CD4-positive, alpha-beta T cell (primary cell): ENCODE measurements around the gene LTO1. TPM values are rescaled to one million over a fixed set of nuclear protein-coding genes. Genes with fewer than 3 reads are reported as not detected.

ENCODE experiments used
- ATAC-seq: fragments of 200-7000 bp; cut with Tn5 transposase; one replicate; pipeline ENCODE4 v1.10.0; 2022; ENCODE audit warnings: mild to moderate bottlenecking; ENCODE audit not compliant: poor library complexity
- CTCF ChIA-PET: fragments of 350-600 bp; sonication (Branson Sonifier 250); formaldehyde crosslinking; loops from one replicate; lab custom pipeline; 2021; ENCODE audit warnings: antibody characterized with exemption, inconsistent platforms; lab: Charles Lee
- POLR2A ChIA-PET: fragments of 350-600 bp; sonication (Branson Sonifier 250); formaldehyde crosslinking; loops from one replicate; lab custom pipeline; 2021; ENCODE audit warnings: antibody characterized with exemption, inconsistent platforms; lab: Charles Lee
- DNase-seq, 14 experiments: peaks; one replicate each; pipeline ENCODE4 v3.0.0-alpha.2; 2013 to 2020; ENCODE audit warnings: mixed read lengths in 2 of 14
- H3K27ac ChIP-seq, 2 donors: one replicate each; pipeline versions ENCODE4 v1.5.1 to v1.7.0; 2013; ENCODE audit warnings: low read length in 2 of 2, low read depth in 1 of 2, mild to moderate bottlenecking in 1 of 2
- H3K27me3 ChIP-seq, 2 experiments: 1 replicate in 1 of 2; 2 replicates in 1 of 2; pipeline versions ENCODE4 v1.6.1 to v1.7.0; 2013; ENCODE audit warnings: low read length in 2 of 2, control low read depth in 1 of 2, mild to moderate bottlenecking in 1 of 2, moderate library complexity in 1 of 2; ENCODE audit not compliant: insufficient read depth in 2 of 2, control insufficient read depth in 1 of 2
- H3K36me3 ChIP-seq: one replicate; pipeline ENCODE4 v1.6.1; 2013; ENCODE audit warnings: low read length, control low read depth; ENCODE audit not compliant: insufficient read depth
- H3K4me1 ChIP-seq: one replicate; pipeline ENCODE4 v1.6.1; 2013; ENCODE audit warnings: low read length, control low read depth; ENCODE audit not compliant: insufficient read depth
- H3K4me3 ChIP-seq: one replicate; pipeline ENCODE4 v1.5.1; 2013; ENCODE audit warnings: mild to moderate bottlenecking, low read length, moderate library complexity
- H3K9me3 ChIP-seq, 2 experiments: 1 replicate in 1 of 2; 2 replicates in 1 of 2; pipeline versions ENCODE4 v1.6.1 to v1.7.0; 2013; ENCODE audit warnings: low read length in 2 of 2, mild to moderate bottlenecking in 2 of 2, control low read depth in 1 of 2, moderate library complexity in 1 of 2; ENCODE audit not compliant: control insufficient read depth in 1 of 2, insufficient read depth in 1 of 2
- H3K27ac Mint-ChIP-seq: one replicate; pipeline ENCODE4 v1.8.0; 2020; ENCODE audit warnings: mixed read lengths
- H3K27me3 Mint-ChIP-seq: one replicate; pipeline ENCODE4 v1.8.0; 2021; ENCODE audit warnings: mixed read lengths
- H3K36me3 Mint-ChIP-seq: one replicate; pipeline ENCODE4 v1.8.0; 2021; ENCODE audit warnings: low read depth, mixed read lengths
- H3K4me1 Mint-ChIP-seq: one replicate; pipeline ENCODE4 v1.8.0; 2021; ENCODE audit warnings: low read depth, mixed read lengths
- H3K4me3 Mint-ChIP-seq: one replicate; pipeline ENCODE4 v1.8.0; 2020; ENCODE audit warnings: mild to moderate bottlenecking, mixed read lengths
- H3K9me3 Mint-ChIP-seq: one replicate; pipeline ENCODE4 v1.8.0; 2020; ENCODE audit warnings: mixed read lengths
- intact Hi-C, 2 experiments: fragments of 100-400 bp; cut with DNase I in 1 of 2; cut with micrococcal nuclease in 1 of 2; formaldehyde crosslinking; loops; one replicate each; pipeline versions ENCODE4 v1.15.1 to v1.9.0; 2023 to 2025; cut with DNase I, micrococcal nuclease
- total RNA-seq, 174 experiments: library from RNA in 2 of 174; stranded (reverse) in 2 of 174; gene quantifications; one replicate each; pipeline ENCODE4 v1.2.3 and lab custom pipeline; 2021 to 2026
- TF ChIP-seq, protein P1 (sequence below): fragments of 200-600 bp; IDR thresholded peaks from one replicate; pipeline ENCODE4 v1.8.0; 2022; ENCODE audit warnings: antibody characterized with exemption, mild to moderate bottlenecking

The LTO1 gene
- total RNA-seq, 2 experiments from 2014 or later = 33.5 to 35.5 TPM

DNA sequence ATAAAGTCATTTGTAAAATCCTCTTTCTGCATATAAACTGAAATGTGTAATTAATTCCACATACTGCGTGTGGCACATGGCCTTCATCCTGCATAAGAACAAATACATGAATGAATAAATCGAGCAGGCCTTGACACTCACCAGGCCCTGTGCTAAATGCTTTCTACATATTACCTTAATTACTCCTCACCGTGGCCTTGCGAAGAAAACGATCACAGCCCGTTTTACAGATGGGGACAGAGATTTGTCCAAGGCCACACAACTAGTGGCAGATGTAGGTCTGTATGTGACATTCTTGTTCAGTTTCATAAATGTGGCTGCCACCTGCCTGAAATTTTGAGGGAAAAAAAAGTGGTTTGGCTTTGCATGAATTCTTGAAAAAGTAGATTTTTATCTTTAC is 40.0 kb downstream of the LTO1 start:
- intact Hi-C loops = no loop called here

DNA sequence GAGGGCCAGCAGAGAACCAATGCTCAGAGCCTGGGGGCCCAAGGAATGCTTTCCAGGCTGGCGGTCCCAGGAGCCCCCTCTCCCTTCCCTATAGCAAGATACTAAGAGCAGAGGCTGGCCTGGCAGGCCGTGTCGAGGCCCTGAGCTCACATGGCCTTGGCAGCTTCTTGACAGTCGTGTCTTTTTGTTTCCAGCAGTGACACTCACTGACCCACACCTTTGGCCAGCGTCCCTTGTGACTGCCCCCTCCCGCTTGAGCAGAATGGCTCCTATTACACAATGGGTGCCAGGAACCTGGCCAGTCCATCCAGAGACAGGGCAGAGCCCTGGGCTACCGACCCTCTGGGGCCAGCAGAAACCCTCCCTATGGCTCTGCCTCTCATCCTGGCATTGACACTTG is 40.6 kb downstream of the LTO1 start:
- peaks cover 34 to 49% of the 10 kb centered on the region in 2 experiments for H3K27me3 ChIP-seq
- H3K4me1 Mint-ChIP-seq = peaks cover 27% of the 10 kb centered on the region
- CTCF ChIA-PET = no interaction called here
- no peak overlapping the region for H3K27ac ChIP-seq
- ATAC-seq (no peak), DNase-seq (no peak)
- TF ChIP-seq, protein P1, sequence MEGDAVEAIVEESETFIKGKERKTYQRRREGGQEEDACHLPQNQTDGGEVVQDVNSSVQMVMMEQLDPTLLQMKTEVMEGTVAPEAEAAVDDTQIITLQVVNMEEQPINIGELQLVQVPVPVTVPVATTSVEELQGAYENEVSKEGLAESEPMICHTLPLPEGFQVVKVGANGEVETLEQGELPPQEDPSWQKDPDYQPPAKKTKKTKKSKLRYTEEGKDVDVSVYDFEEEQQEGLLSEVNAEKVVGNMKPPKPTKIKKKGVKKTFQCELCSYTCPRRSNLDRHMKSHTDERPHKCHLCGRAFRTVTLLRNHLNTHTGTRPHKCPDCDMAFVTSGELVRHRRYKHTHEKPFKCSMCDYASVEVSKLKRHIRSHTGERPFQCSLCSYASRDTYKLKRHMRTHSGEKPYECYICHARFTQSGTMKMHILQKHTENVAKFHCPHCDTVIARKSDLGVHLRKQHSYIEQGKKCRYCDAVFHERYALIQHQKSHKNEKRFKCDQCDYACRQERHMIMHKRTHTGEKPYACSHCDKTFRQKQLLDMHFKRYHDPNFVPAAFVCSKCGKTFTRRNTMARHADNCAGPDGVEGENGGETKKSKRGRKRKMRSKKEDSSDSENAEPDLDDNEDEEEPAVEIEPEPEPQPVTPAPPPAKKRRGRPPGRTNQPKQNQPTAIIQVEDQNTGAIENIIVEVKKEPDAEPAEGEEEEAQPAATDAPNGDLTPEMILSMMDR = no peak
- no peak overlapping the region for H3K4me3 ChIP-seq
- peaks cover 0 to 23% of the 10 kb centered on the region in 2 experiments for H3K9me3 ChIP-seq
- no peak overlapping the region for H3K4me3 Mint-ChIP-seq
- H3K36me3 Mint-ChIP-seq = no peaks in the 10 kb centered on the region
- POLR2A ChIA-PET = no interaction called here
- H3K27ac Mint-ChIP-seq = no peak overlapping the region
- peaks cover 30% of the 10 kb centered on the region for H3K4me1 ChIP-seq
- intact Hi-C loops = no loop called here
- H3K9me3 Mint-ChIP-seq = peaks cover 4% of the 10 kb centered on the region
- H3K36me3 ChIP-seq = no peaks in the 10 kb centered on the region
- peaks cover 49% of the 10 kb centered on the region for H3K27me3 Mint-ChIP-seq

More for the DNA sequence above, 40.0 kb downstream of the LTO1 start:
- Histone ChIP-seq H3K27ac (no peak overlapping the region), H3K4me3 (no peak overlapping the region), H3K9me3 (peaks cover 0 to 20% of the 10 kb centered on the region in 2 experiments), H3K4me1 (peaks cover 35% of the 10 kb centered on the region), H3K27me3 (peaks cover 39 to 55% of the 10 kb centered on the region in 2 experiments), H3K36me3 (no peaks in the 10 kb centered on the region)
- Mint-ChIP-seq H3K9me3 (no peaks in the 10 kb centered on the region), H3K27ac (no peak overlapping the region), H3K4me3 (no peak overlapping the region), H3K4me1 (peaks cover 33% of the 10 kb centered on the region), H3K36me3 (no peaks in the 10 kb centered on the region), H3K27me3 (peaks cover 53% of the 10 kb centered on the region)
- TF ChIP-seq, protein P1 = no peak
- POLR2A ChIA-PET = no interaction called here
- no peak for DNase-seq
- CTCF ChIA-PET = no interaction called here
- no peak for ATAC-seq

DNA sequence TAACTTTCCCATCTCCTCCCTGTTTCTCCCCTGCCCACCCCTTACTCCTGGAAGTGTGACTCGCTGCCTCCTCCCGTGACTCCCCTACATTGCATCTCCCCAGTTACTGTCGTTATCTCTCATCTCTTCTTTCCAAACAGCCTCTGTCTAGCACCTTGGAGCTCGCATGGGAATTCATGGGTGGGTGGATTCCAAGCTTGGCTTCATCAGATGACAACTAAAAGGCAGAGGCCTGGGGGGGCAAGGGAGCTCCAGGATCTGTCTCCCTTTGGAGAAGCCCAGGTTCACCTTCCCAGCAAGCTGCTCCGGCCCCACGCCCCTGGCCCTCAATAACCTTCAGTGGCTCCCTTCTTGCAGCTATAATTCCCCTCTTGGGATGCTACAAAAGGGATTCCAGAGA is 41.1 kb downstream of the LTO1 start:
- peaks cover 25% of the 10 kb centered on the region for H3K4me1 ChIP-seq
- H3K27me3 Mint-ChIP-seq = peaks cover 47% of the 10 kb centered on the region
- POLR2A ChIA-PET = interaction anchor here (0.8 kb wide), 1 partner anchor 543 kb away, joined by 4 read pairs; no protein-coding TSS in a partner anchor

More for the DNA sequence above, 41.1 kb downstream of the LTO1 start:
- peaks cover 23% of the 10 kb centered on the region for H3K4me1 Mint-ChIP-seq
- H3K36me3 Mint-ChIP-seq = no peaks in the 10 kb centered on the region
- no peak overlapping the region for H3K27ac ChIP-seq
- CTCF ChIA-PET = no interaction called here
- no peak for DNase-seq
- peaks cover 0 to 24% of the 10 kb centered on the region in 2 experiments for H3K9me3 ChIP-seq
- peaks cover 34 to 44% of the 10 kb centered on the region in 2 experiments for H3K27me3 ChIP-seq
- H3K9me3 Mint-ChIP-seq = peaks cover 4% of the 10 kb centered on the region
- intact Hi-C loops = no loop called here
- H3K4me3 Mint-ChIP-seq = no peak overlapping the region
- no peak for ATAC-seq
- no peak overlapping the region for H3K27ac Mint-ChIP-seq
- TF ChIP-seq, protein P1 = no peak
- H3K36me3 ChIP-seq = no peaks in the 10 kb centered on the region
- H3K4me3 ChIP-seq = no peak overlapping the region
